Activated CD8-positive, alpha-beta T cell treated with anti-CD3 and anti-CD28 coated beads for 36 hours (primary cell): ENCODE measurements around the gene ZFHX3. TPM values are rescaled to one million over a fixed set of nuclear protein-coding genes. Genes with fewer than 3 reads are reported as not detected.

ENCODE experiments used
- ATAC-seq: fragments of 200-7000 bp; cut with Tn5 transposase; one replicate; pipeline ENCODE4 v1.10.0; 2021; ENCODE audit warnings: mild to moderate bottlenecking, moderate library complexity
- CTCF ChIA-PET: fragments of 350-600 bp; sonication (Branson Sonifier 250); formaldehyde crosslinking; loops from one replicate; lab custom pipeline; 2021; ENCODE audit warnings: antibody characterized with exemption; lab: Charles Lee
- POLR2A ChIA-PET: fragments of 350-600 bp; sonication (Branson Sonifier 250); formaldehyde crosslinking; loops from one replicate; lab custom pipeline; 2021; ENCODE audit warnings: antibody characterized with exemption; lab: Charles Lee
- DNase-seq: peaks from one replicate; pipeline ENCODE4 v3.0.0-alpha.2; 2020
- H3K27ac Mint-ChIP-seq: one replicate; pipeline ENCODE4 v1.8.0; 2021; ENCODE audit warnings: mild to moderate bottlenecking, mixed read lengths
- H3K27me3 Mint-ChIP-seq: one replicate; pipeline ENCODE4 v1.8.0; 2021; ENCODE audit warnings: mixed read lengths
- H3K36me3 Mint-ChIP-seq: one replicate; pipeline ENCODE4 v1.8.0; 2021; ENCODE audit warnings: low read depth, mixed read lengths
- H3K4me1 Mint-ChIP-seq: one replicate; pipeline ENCODE4 v1.8.0; 2021; ENCODE audit warnings: low read depth, mixed read lengths
- H3K4me3 Mint-ChIP-seq: one replicate; pipeline ENCODE4 v1.8.0; 2021; ENCODE audit warnings: mild to moderate bottlenecking, moderate library complexity, mixed read lengths
- H3K9me3 Mint-ChIP-seq: one replicate; pipeline ENCODE4 v1.8.0; 2021; ENCODE audit warnings: mixed read lengths
- intact Hi-C: fragments of 100-400 bp; cut with micrococcal nuclease; formaldehyde crosslinking; loops from one replicate; pipeline ENCODE4 v1.10.0; 2022
- total RNA-seq, 2 experiments: library from RNA; stranded (reverse); gene quantifications; one replicate each; pipeline ENCODE4 v1.2.3, GENCODE V29; 2021
- TF ChIP-seq, protein P1 (sequence below): fragments of 200-600 bp; IDR thresholded peaks from one replicate; pipeline ENCODE4 v1.8.0; 2022; ENCODE audit warnings: antibody characterized with exemption, mild to moderate bottlenecking

ZFHX3 gene
- total RNA-seq, 2 experiments from 2014 or later = 0.16 to 0.25 TPM

DNA sequence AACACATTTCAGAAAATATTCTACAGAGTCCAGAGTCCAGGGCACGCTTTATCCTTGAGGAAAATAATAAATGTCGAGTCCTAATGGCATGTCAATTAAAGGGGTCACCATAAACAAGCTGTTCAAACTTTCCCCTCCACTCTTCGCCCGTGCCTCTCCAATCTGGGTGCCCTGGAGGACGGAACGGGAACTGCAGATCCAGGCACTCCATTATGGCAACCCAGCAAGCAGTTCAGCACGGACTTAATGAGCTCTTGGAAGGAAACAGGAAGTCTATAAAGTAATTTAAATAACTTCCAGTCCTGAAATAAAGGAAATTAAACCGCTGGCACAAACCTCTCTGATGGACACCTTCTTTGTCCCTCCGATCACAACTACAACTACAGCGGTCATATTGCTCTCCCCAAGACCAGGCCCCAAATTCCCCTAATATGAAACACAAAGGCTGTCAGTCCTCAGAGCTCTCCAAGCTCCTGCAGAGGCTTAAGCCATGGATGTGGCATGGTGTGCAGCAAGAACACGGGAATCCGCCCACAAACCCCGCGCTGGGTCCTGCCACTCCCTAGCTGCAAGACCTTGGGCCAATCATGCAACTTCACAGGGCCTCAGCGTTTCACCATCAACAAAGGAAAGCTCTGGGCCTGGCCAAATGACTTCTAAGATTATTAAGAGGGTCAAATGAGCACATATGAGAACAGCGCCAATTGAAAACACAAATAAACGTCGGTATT lies 52.6 kb downstream of the ZFHX3 start:
- Mint-ChIP-seq H3K27me3 (no peaks in the 10 kb centered on the region), H3K4me1 (no peaks in the 10 kb centered on the region), H3K27ac (no peak overlapping the region), H3K9me3 (no peaks in the 10 kb centered on the region), H3K36me3 (no peaks in the 10 kb centered on the region), H3K4me3 (no peak overlapping the region)
- DNase-seq = peak; percentile 24
- no peak for ATAC-seq
- TF ChIP-seq, protein P1, sequence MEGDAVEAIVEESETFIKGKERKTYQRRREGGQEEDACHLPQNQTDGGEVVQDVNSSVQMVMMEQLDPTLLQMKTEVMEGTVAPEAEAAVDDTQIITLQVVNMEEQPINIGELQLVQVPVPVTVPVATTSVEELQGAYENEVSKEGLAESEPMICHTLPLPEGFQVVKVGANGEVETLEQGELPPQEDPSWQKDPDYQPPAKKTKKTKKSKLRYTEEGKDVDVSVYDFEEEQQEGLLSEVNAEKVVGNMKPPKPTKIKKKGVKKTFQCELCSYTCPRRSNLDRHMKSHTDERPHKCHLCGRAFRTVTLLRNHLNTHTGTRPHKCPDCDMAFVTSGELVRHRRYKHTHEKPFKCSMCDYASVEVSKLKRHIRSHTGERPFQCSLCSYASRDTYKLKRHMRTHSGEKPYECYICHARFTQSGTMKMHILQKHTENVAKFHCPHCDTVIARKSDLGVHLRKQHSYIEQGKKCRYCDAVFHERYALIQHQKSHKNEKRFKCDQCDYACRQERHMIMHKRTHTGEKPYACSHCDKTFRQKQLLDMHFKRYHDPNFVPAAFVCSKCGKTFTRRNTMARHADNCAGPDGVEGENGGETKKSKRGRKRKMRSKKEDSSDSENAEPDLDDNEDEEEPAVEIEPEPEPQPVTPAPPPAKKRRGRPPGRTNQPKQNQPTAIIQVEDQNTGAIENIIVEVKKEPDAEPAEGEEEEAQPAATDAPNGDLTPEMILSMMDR = no peak
- POLR2A ChIA-PET = interaction anchor here (1.2 kb wide), 1 partner anchor 15 kb away, joined by 3 read pairs; no protein-coding TSS in a partner anchor
- CTCF ChIA-PET = interaction anchor here (1.0 to 2.1 kb wide), 2 partner anchors 8 to 11 kb away, joined by 3 to 6 read pairs; no protein-coding TSS in a partner anchor
- intact Hi-C loops = loop anchor here (10.0 kb wide), 1 partner anchor 161 kb away; no protein-coding TSS in a partner anchor

DNA sequence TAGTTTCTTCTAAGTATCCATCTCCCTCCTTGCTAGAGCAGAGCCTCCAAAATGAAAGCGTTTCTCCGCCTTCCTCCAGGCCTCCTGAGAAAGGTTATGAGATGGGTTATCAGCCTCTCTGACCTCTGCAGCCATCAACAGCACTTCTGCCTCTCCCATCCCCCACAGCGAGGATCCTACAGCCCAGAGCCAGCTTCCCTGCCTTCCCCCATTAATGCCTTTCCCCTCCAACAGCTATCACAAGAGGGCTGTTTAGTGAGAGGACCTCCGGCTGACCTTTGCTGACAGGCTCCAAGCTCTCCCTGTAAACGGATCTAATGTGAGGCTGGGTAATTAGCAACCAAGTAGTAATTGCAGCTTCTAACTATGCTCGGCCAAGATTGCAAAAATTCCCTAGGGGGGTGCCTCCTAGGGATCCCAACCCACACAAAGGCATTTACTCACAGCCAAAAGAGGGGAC lies 55.8 kb downstream of the ZFHX3 start:
- intact Hi-C loops = loop anchor here (10.0 kb wide), 1 partner anchor 157 kb away; no protein-coding TSS in a partner anchor
- Mint-ChIP-seq H3K4me1 (no peaks in the 10 kb centered on the region), H3K27me3 (no peaks in the 10 kb centered on the region), H3K27ac (no peak overlapping the region), H3K36me3 (no peaks in the 10 kb centered on the region), H3K9me3 (no peaks in the 10 kb centered on the region), H3K4me3 (no peak overlapping the region)
- ATAC-seq (no peak), DNase-seq (no peak)
- TF ChIP-seq, protein P1 = no peak
- ChIA-PET CTCF (no interaction called here), POLR2A (no interaction called here)

DNA sequence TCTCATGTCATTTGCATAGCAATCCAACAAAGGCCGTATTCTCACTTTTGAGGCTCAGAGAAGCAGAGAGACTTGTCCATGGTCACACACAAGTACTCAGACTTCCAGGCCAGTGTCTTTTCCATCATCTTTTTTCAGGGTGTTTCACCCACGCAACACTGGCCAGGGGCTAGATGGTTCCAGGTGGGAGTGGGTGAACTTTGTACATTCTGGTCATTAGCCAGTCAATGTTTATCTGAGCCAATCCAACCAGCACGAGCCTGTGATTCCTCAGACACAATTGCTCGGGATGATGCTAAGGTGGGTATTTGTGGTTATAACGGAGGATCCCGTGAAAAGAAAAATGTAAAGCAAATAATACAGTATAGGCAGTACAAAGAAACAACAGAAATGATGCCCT lies 56.3 kb downstream of the ZFHX3 start:
- H3K4me3 Mint-ChIP-seq = no peak overlapping the region
- no peaks in the 10 kb centered on the region for H3K4me1 Mint-ChIP-seq
- no peaks in the 10 kb centered on the region for H3K9me3 Mint-ChIP-seq
- ChIA-PET POLR2A (no interaction called here), CTCF (no interaction called here)
- intact Hi-C loops = loop anchor here (10.0 kb wide), 1 partner anchor 157 kb away; no protein-coding TSS in a partner anchor
- no peaks in the 10 kb centered on the region for H3K36me3 Mint-ChIP-seq
- TF ChIP-seq, protein P1 = no peak
- H3K27me3 Mint-ChIP-seq = no peaks in the 10 kb centered on the region
- ATAC-seq (no peak), DNase-seq (no peak)
- H3K27ac Mint-ChIP-seq = no peak overlapping the region

DNA sequence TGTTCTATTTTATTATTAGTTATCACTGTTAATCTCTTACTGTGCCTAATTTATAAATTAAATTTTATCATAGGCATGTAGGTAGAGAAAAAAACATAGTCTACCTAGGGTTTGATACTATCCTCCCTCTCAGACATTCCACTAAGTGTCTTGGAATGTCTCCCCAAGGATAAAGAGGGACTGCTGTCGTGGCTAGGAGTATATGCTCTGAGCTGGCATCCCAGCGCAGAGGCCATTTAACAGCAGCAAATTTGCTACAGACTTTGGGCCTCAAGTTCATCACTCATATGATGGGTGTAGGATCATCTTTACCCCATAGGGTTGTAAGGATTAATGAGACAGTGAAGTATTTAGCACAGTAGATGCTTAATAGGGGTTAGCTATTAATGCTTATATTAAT lies 56.7 kb downstream of the ZFHX3 start:
- no peaks in the 10 kb centered on the region for H3K4me1 Mint-ChIP-seq
- DNase-seq (no peak), ATAC-seq (no peak)
- ChIA-PET CTCF (no interaction called here), POLR2A (no interaction called here)
- intact Hi-C loops = loop anchor here (10.0 kb wide), 1 partner anchor 156 kb away; no protein-coding TSS in a partner anchor
- H3K27ac Mint-ChIP-seq = no peak overlapping the region
- TF ChIP-seq, protein P1 = no peak
- no peaks in the 10 kb centered on the region for H3K9me3 Mint-ChIP-seq
- H3K4me3 Mint-ChIP-seq = no peak overlapping the region
- H3K36me3 Mint-ChIP-seq = no peaks in the 10 kb centered on the region
- no peaks in the 10 kb centered on the region for H3K27me3 Mint-ChIP-seq

DNA sequence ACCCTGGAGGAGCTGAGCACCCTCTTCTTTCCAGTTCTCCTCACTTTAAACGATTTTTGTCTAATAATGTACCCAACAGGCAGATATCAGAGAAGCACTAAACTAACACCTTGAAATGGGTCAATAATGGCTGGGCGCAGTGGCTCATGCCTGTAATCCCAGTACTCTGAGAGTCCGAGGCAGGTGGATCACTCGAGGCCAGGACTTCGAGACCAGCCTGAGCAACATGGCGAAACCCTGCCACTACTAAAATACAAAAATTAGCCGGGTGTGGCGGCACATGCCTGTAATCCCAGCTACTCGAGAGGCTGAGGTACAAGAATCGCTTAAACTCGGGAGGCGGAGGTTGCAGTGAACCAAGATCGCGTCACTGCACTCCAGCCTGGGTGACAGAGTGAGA lies 57.4 kb downstream of the ZFHX3 start:
- intact Hi-C loops = loop anchor here (10.0 kb wide), 1 partner anchor 156 kb away; no protein-coding TSS in a partner anchor
- DNase-seq (no peak), ATAC-seq (no peak)
- Mint-ChIP-seq H3K4me3 (no peak overlapping the region), H3K27ac (no peak overlapping the region), H3K4me1 (no peaks in the 10 kb centered on the region), H3K36me3 (no peaks in the 10 kb centered on the region), H3K27me3 (no peaks in the 10 kb centered on the region), H3K9me3 (no peaks in the 10 kb centered on the region)
- TF ChIP-seq, protein P1 = no peak
- ChIA-PET CTCF (no interaction called here), POLR2A (interaction anchor here (1.1 kb wide), 1 partner anchor 10 kb away, joined by 4 read pairs; no protein-coding TSS in a partner anchor)
